Transverse colon (tissue), 4 donors: ENCODE results near the gene AIRE. TPM values are rescaled to one million over a fixed set of nuclear protein-coding genes. Genes with fewer than 3 reads are reported as not detected.

ENCODE experiments used
- DNase-seq: peaks from one replicate; pipeline ENCODE4 v3.0.0-alpha.2; 2019
- H3K27ac ChIP-seq, 4 donors: fragments of 200-600 bp; sonication (generic); 2 replicates each; pipeline ENCODE4 v1.5.1; 2016 to 2018; ENCODE audit warnings: inconsistent platforms in 4 of 4
- H3K27me3 ChIP-seq: fragments of 200-600 bp; sonication (generic); 2 replicates; pipeline ENCODE4 v1.5.1; 2017; ENCODE audit warnings: inconsistent platforms
- H3K36me3 ChIP-seq, 4 donors: fragments of 200-600 bp; sonication (generic); 2 replicates each; pipeline ENCODE4 v1.5.1; 2017 to 2019; ENCODE audit warnings: inconsistent platforms in 4 of 4
- H3K4me1 ChIP-seq, 4 donors: fragments of 200-600 bp; sonication (generic); 2 replicates each; pipeline ENCODE4 v1.5.1; 2017 to 2020; ENCODE audit warnings: inconsistent platforms in 4 of 4
- H3K4me3 ChIP-seq, 4 donors: fragments of 200-600 bp; sonication (generic); 1 replicate in 1 of 4; 2 replicates in 3 of 4; pipeline versions ENCODE4 v1.5.1 to v1.6.1; 2017 to 2019; ENCODE audit warnings: inconsistent platforms in 4 of 4
- H3K9me3 ChIP-seq, 2 donors: fragments of 200-600 bp; sonication (generic); 2 replicates each; pipeline ENCODE4 v1.5.1; 2017 to 2019; ENCODE audit warnings: inconsistent platforms in 2 of 2
- CTCF ChIP-seq, 5 experiments: fragments of 200-600 bp in 3 of 5; fragments of 450-650 bp in 2 of 5; sonication (generic) in 3 of 5; IDR thresholded peaks; 1 replicate in 2 of 5; 2 replicates in 3 of 5; pipeline ENCODE4 v1.5.1; 2016 to 2017; ENCODE audit warnings: antibody characterized with exemption in 5 of 5, inconsistent platforms in 3 of 5, mild to moderate bottlenecking in 2 of 5, moderate library complexity in 1 of 5
- EP300 ChIP-seq: sonication (generic); formaldehyde crosslinking; IDR thresholded peaks from one replicate; pipeline ENCODE4 v1.6.1; 2017; ENCODE audit warnings: antibody characterized with exemption, low read depth
- POLR2A ChIP-seq: fragments of 450-650 bp; IDR thresholded peaks from one replicate; pipeline ENCODE4 v1.6.1; 2016; ENCODE audit warnings: antibody characterized with exemption, mild to moderate bottlenecking, moderate library complexity
- POLR2AphosphoS5 ChIP-seq, 3 donors: sonication (generic); formaldehyde crosslinking; IDR thresholded peaks; one replicate each; pipeline ENCODE4 v1.6.1; 2016; ENCODE audit warnings: antibody characterized with exemption in 3 of 3
- WGBS, 2 donors: methylation state at CpG; one replicate each; pipeline ENCODE4 v1.1.5; 2018; ENCODE audit warnings: low coverage in 1 of 2; 5-methylcytosine and 5-hydroxymethylcytosine counted together
- in situ Hi-C, 4 donors: fragments of 200-750 bp; cut with MboI; loops; one replicate each; pipeline versions ENCODE4 v1.15.0 to v1.15.1; 2017; ENCODE audit warnings: low sequenced_read_pairs in 3 of 4, low pct_ligation_motif_present in 1 of 4, low pct_unique_long_range_greater_than_20kb in 1 of 4
- intact Hi-C: fragments of 100-400 bp; cut with DNase I; formaldehyde crosslinking; loops from one replicate; pipeline ENCODE4 v1.15.1; 2023; ENCODE audit warnings: low total_unique reads
- total RNA-seq, 4 donors: library from RNA; depleted of rRNA; stranded (reverse); fragments of >200 nt; gene quantifications; one replicate each; pipeline ENCODE4 v1.1.0, GENCODE V29; 2016

The AIRE gene
- total RNA-seq, 4 donors from 2014 or later: not detected

- no peak for DNase-seq
- in situ Hi-C loops (no loop called here), intact Hi-C loops (loop anchor here (10.0 kb wide), 1 partner anchor 122 kb away; the partner anchor contains the start of gene LRRC3)
- Histone ChIP-seq H3K27me3 (no peaks in the 10 kb centered on the region), H3K9me3 (no peaks in the 10 kb centered on the region), H3K27ac (no peak overlapping the region), H3K4me3 (no peak overlapping the region), H3K36me3 (peaks cover 0 to 4% (median 0%) of the 10 kb centered on the region in 4 donors), H3K4me1 (peaks cover 0 to under 1% (median 0%) of the 10 kb centered on the region in 4 donors)
- TF ChIP-seq EP300 (no peak), POLR2AphosphoS5 (IDR thresholded peaks at IDR 0.05) (no peak), POLR2A (no peak), CTCF (IDR thresholded peaks at IDR 0.05) (no peak)
- 94% methylated on average over 16 of the region's 17 CpGs; no CpG with 5 or more reads in 1 of the 2 donors for WGBS, 2 donors
Measured at GRCh38 chr21:44332383-44332782, 46.7 kb downstream of the AIRE start.

GRCh38 chr21:44332965-44333364 lies 47.3 kb downstream of the AIRE start:
- TF ChIP-seq EP300: no peak
- TF ChIP-seq POLR2A: no peak
- no peak for TF ChIP-seq CTCF (IDR thresholded peaks at IDR 0.05)
- TF ChIP-seq POLR2AphosphoS5 (IDR thresholded peaks at IDR 0.05): no peak
- H3K4me3 ChIP-seq: no peak overlapping the region
- WGBS, 2 donors: 93 to 100% methylated on average over 2 to 11 of the region's 22 CpGs
- peaks cover 0 to 4% (median 0%) of the 10 kb centered on the region in 4 donors for H3K36me3 ChIP-seq
- H3K9me3 ChIP-seq: no peaks in the 10 kb centered on the region
- peaks cover 0 to 6% (median 5%) of the 10 kb centered on the region in 4 donors for H3K4me1 ChIP-seq
- intact Hi-C loops (loop anchor here (10.0 kb wide), 1 partner anchor 122 kb away; the partner anchor contains the start of gene LRRC3), in situ Hi-C loops (no loop called here)
- no peaks in the 10 kb centered on the region for H3K27me3 ChIP-seq
- no peak for DNase-seq
- H3K27ac ChIP-seq: no peak overlapping the region

- no peak for DNase-seq
- Histone ChIP-seq H3K27me3 (no peaks in the 10 kb centered on the region), H3K9me3 (no peaks in the 10 kb centered on the region), H3K27ac (no peak overlapping the region), H3K4me1 (peaks cover 0 to 12% (median 11%) of the 10 kb centered on the region in 4 donors), H3K36me3 (peaks cover 0 to 4% (median 0%) of the 10 kb centered on the region in 4 donors), H3K4me3 (no peak overlapping the region)
- intact Hi-C loops: loop anchor here (10.0 kb wide), 1 partner anchor 121 kb away; the partner anchor contains the start of gene LRRC3
- 66 to 85% methylated on average over 5 to 44 of the region's 45 CpGs for WGBS, 2 donors
- TF ChIP-seq POLR2AphosphoS5 (IDR thresholded peaks at IDR 0.05) (no peak), CTCF (IDR thresholded peaks at IDR 0.05) (no peak), EP300 (no peak), POLR2A (no peak)
- in situ Hi-C loops: no loop called here
Measured at GRCh38 chr21:44333509-44334328, 48.0 kb downstream of the AIRE start.

- DNase-seq: no peak
- intact Hi-C loops: loop anchor here (10.0 kb wide), 1 partner anchor 120 kb away; the partner anchor contains the start of gene LRRC3
- Histone ChIP-seq H3K27me3 (no peaks in the 10 kb centered on the region), H3K36me3 (peaks cover 0 to 4% (median 0%) of the 10 kb centered on the region in 4 donors), H3K9me3 (no peaks in the 10 kb centered on the region), H3K4me3 (no peak overlapping the region), H3K27ac (no peak overlapping the region), H3K4me1 (peaks cover 0 to 12% (median 11%) of the 10 kb centered on the region in 4 donors)
- in situ Hi-C loops: no loop called here
- TF ChIP-seq POLR2A (no peak), CTCF (IDR thresholded peaks at IDR 0.05) (no peak), EP300 (no peak), POLR2AphosphoS5 (IDR thresholded peaks at IDR 0.05) (no peak)
- WGBS, 2 donors: 86% methylated on average over 12 of the region's 26 CpGs; no CpG with 5 or more reads in 1 of the 2 donors
Measured at GRCh38 chr21:44334329-44335030, 48.8 kb downstream of the AIRE start.
